Uterus (tissue), 4 donors: ENCODE measurements around the gene USP20. TPM values are rescaled to one million over a fixed set of nuclear protein-coding genes. Genes with fewer than 3 reads are reported as not detected.

ENCODE experiments used
- DNase-seq, 2 donors: peaks; one replicate each; pipeline ENCODE4 v3.0.0-alpha.2; 2019 to 2020
- H3K27ac ChIP-seq, 2 donors: fragments of 200-600 bp; sonication (generic); 1 replicate in 1 of 2; 2 replicates in 1 of 2; pipeline ENCODE4 v1.5.1; 2016 to 2018
- H3K27me3 ChIP-seq, 2 donors: fragments of 200-600 bp; sonication (generic); one replicate each; pipeline ENCODE4 v1.5.1; 2018 to 2019; ENCODE audit warnings: control low read depth in 1 of 2
- H3K36me3 ChIP-seq, 2 donors: fragments of 200-600 bp; sonication (generic); one replicate each; pipeline ENCODE4 v1.5.1; 2019; ENCODE audit warnings: control low read depth in 1 of 2
- H3K4me1 ChIP-seq, 2 donors: fragments of 200-600 bp; sonication (generic); one replicate each; pipeline ENCODE4 v1.5.1; 2018 to 2019; ENCODE audit warnings: control low read depth in 1 of 2
- H3K4me3 ChIP-seq, 2 donors: fragments of 200-600 bp; sonication (generic); 1 replicate in 1 of 2; 2 replicates in 1 of 2; pipeline ENCODE4 v1.5.1; 2018 to 2019; ENCODE audit warnings: mild to moderate bottlenecking in 1 of 2
- H3K9me3 ChIP-seq, 2 donors: fragments of 200-600 bp; sonication (generic); one replicate each; pipeline ENCODE4 v1.5.1; 2019; ENCODE audit warnings: control low read depth in 1 of 2
- POLR2A ChIP-seq, 2 donors: fragments of 450-650 bp; IDR thresholded peaks; one replicate each; pipeline ENCODE4 v1.6.1; 2016; ENCODE audit warnings: antibody characterized with exemption in 2 of 2, mild to moderate bottlenecking in 1 of 2, moderate library complexity in 1 of 2
- intact Hi-C: fragments of 100-400 bp; cut with DNase I; formaldehyde crosslinking; loops from one replicate; pipeline ENCODE4 v1.15.1; 2023; ENCODE audit warnings: low total_unique reads
- total RNA-seq, 4 donors: library from RNA; depleted of rRNA in 3 of 4; stranded (reverse); fragments of >200 nt in 3 of 4; gene quantifications; one replicate each; pipeline versions ENCODE4 v1.1.0 to v1.2.4, GENCODE V29; 2014 to 2023
- TF ChIP-seq, protein P1 (sequence below), 4 experiments: fragments of 200-600 bp in 2 of 4; fragments of 450-650 bp in 2 of 4; sonication (generic) in 2 of 4; IDR thresholded peaks; one replicate each; pipeline ENCODE4 v1.5.1; 2016 to 2019; ENCODE audit warnings: antibody characterized with exemption in 4 of 4, mild to moderate bottlenecking in 2 of 4, moderate library complexity in 1 of 4
- donor health status: DM: yes; HTN: yes; CAD: no.

The USP20 gene
- total RNA-seq, 4 donors from 2014 or later, result 5.6 to 46.7 (median 11.1) TPM

DNA sequence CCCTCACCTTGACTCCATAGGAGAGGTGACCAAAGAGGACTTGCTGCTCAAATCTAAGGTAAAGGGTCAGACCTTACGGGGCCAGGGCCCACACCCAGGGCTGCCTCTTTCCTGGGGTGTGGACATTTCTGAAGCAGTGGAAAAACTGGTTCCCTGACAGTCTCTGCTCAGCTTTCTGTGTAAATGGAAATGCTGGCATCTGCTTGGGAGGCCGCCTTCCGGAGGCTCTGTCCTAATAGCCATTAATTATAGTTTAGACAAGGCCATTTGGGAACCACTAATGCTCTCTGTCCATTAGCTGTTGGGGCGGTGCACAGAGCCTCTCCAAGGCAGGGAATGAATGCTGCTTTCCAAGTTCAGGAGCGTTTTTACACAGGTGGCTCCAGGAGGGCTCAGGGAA is 17.3 kb downstream of the USP20 start:
- Histone ChIP-seq H3K36me3 (no peaks in the 10 kb centered on the region), H3K27ac (no peak overlapping the region), H3K9me3 (no peaks in the 10 kb centered on the region), H3K4me3 (no peak overlapping the region), H3K4me1 (no peaks in the 10 kb centered on the region), H3K27me3 (no peaks in the 10 kb centered on the region)
- DNase-seq, result no peak
- intact Hi-C loops, result no loop called here
- no peak for TF ChIP-seq POLR2A (IDR thresholded peaks at IDR 0.05)
- TF ChIP-seq, protein P1, sequence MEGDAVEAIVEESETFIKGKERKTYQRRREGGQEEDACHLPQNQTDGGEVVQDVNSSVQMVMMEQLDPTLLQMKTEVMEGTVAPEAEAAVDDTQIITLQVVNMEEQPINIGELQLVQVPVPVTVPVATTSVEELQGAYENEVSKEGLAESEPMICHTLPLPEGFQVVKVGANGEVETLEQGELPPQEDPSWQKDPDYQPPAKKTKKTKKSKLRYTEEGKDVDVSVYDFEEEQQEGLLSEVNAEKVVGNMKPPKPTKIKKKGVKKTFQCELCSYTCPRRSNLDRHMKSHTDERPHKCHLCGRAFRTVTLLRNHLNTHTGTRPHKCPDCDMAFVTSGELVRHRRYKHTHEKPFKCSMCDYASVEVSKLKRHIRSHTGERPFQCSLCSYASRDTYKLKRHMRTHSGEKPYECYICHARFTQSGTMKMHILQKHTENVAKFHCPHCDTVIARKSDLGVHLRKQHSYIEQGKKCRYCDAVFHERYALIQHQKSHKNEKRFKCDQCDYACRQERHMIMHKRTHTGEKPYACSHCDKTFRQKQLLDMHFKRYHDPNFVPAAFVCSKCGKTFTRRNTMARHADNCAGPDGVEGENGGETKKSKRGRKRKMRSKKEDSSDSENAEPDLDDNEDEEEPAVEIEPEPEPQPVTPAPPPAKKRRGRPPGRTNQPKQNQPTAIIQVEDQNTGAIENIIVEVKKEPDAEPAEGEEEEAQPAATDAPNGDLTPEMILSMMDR (IDR thresholded peaks at IDR 0.05), result no peak

DNA sequence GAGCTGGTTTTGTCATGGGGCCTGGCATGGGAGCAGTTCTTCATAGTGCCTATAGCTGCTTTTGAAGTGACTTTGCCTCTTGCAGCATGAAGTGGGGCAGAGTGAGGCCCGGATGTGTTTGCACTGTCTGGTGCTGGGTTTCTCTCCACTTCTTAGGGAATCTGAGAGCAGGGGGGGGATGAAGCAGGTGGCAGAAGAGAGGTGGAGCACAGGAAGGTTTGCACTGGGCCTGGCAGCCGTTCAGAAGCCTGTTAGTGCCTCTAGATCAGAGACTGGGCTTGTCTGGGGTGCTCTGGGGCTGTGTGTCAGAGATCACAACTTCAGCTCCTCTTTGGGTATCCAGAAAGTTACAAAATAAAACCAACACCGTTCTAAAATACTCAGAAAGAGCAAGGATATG is 18.4 kb downstream of the USP20 start:
- H3K27ac ChIP-seq, result no peak overlapping the region
- no peak for DNase-seq
- H3K27me3 ChIP-seq, result no peaks in the 10 kb centered on the region
- TF ChIP-seq POLR2A (IDR thresholded peaks at IDR 0.05), result no peak
- TF ChIP-seq, protein P1 (IDR thresholded peaks at IDR 0.05), result no peak
- intact Hi-C loops, result no loop called here
- H3K36me3 ChIP-seq, result no peaks in the 10 kb centered on the region
- H3K4me3 ChIP-seq, result no peak overlapping the region
- H3K4me1 ChIP-seq, result no peaks in the 10 kb centered on the region
- H3K9me3 ChIP-seq, result no peaks in the 10 kb centered on the region

DNA sequence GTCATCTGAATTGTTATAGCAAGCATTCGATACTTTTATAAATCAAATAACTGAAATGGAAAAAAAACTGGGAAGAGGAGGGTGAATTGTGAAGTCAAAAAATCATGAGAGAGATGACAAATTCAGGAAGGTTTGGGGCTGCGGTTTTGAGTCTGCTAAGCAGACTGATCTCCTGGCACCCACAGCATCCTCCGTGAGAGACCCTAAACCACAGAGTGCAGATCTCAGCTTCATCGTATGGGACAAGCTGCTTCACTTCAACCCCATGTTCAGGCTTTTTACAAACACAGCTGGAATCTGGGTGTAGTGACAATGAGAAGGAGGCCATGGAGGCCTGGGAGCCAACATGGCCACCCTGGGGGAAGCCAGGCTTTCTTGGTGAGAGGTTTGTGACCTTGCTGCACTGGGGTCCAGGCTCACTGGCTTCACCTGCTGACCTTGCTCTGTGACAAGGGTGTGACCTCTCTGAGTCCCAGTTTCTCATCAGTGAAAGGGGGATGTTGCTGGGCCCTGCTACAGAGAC is 19.4 kb downstream of the USP20 start:
- Histone ChIP-seq H3K9me3 (no peaks in the 10 kb centered on the region), H3K27me3 (no peaks in the 10 kb centered on the region), H3K4me3 (no peak overlapping the region), H3K4me1 (no peaks in the 10 kb centered on the region), H3K36me3 (no peaks in the 10 kb centered on the region), H3K27ac (no peak overlapping the region)
- intact Hi-C loops, result no loop called here
- TF ChIP-seq, protein P1 (IDR thresholded peaks at IDR 0.05), result no peak
- no peak for TF ChIP-seq POLR2A (IDR thresholded peaks at IDR 0.05)
- no peak for DNase-seq

DNA sequence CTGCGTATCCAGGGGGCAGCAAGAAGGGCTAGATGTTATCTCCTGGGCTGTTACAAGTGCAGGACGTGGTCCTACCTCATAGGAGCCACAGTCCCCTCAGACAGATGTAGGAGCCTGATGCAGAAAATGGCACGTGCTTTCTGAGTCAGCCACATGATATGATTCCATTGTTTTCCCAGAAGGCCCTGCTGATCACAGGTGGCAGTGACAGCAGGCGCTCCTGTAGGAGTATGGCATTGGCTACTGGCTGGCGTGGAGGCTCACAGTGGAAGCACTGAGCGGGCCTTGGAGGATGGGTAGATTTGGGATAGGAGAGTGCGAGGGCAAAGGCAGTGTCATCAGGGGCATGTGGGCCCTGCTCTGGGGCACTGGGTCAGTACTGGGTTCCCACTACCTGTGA is 21.9 kb downstream of the USP20 start:
- intact Hi-C loops, result no loop called here
- Histone ChIP-seq H3K27ac (no peak overlapping the region), H3K4me3 (no peak overlapping the region), H3K4me1 (no peaks in the 10 kb centered on the region), H3K27me3 (no peaks in the 10 kb centered on the region), H3K9me3 (no peaks in the 10 kb centered on the region), H3K36me3 (no peaks in the 10 kb centered on the region)
- no peak for DNase-seq
- TF ChIP-seq, protein P1 (IDR thresholded peaks at IDR 0.05), result no peak
- TF ChIP-seq POLR2A (IDR thresholded peaks at IDR 0.05), result no peak

DNA sequence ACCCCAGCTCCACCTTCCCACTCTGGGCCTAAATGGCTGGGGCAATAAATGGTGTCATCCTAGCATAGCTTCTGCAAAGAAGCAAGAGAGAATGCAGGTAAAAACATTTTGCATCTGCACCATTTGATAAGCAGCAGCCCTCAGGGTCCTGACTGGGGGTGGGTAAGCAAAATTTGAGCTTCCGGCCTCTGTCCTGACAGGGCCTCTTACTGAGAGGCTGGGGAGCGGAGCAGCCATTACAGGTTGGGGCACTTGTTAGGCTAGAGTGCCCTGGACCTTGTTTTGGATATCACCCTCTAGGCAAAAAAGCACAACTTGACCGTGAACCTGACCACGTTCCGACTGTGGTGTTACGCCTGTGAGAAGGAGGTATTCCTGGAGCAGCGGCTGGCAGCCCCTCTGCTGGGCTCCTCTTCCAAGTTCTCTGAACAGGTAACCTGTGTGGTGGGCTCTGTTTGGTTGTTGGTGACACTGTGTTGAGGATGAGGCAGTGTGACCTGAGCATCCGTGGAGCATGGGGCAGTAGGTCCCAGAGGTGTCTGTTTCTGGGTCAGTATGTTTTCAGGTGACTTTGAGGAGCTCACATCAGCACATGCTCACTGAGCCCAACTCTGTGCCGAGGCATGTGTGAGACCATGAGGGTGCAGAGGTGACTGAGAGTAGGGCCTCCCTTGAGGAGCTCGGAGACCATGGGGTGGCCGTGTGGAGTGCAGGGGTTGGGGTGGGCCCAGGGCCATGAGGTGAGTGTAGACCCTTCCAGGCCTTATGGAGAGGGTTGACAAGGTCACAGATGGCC is 23.1 kb downstream of the USP20 start:
- Histone ChIP-seq H3K4me3 (no peak overlapping the region), H3K27ac (no peak overlapping the region), H3K36me3 (no peaks in the 10 kb centered on the region), H3K27me3 (no peaks in the 10 kb centered on the region), H3K4me1 (no peaks in the 10 kb centered on the region), H3K9me3 (no peaks in the 10 kb centered on the region)
- TF ChIP-seq, protein P1 (IDR thresholded peaks at IDR 0.05), result no peak
- no peak for TF ChIP-seq POLR2A (IDR thresholded peaks at IDR 0.05)
- intact Hi-C loops, result no loop called here
- no peak for DNase-seq
